ENCODE measurements around the gene IST1.
"Not testable (repeated sequence)": the region's sequence is repeated elsewhere in the genome, so short reads cannot be mapped to it uniquely, and the experiment has no call there.

Gene IST1

DNA sequence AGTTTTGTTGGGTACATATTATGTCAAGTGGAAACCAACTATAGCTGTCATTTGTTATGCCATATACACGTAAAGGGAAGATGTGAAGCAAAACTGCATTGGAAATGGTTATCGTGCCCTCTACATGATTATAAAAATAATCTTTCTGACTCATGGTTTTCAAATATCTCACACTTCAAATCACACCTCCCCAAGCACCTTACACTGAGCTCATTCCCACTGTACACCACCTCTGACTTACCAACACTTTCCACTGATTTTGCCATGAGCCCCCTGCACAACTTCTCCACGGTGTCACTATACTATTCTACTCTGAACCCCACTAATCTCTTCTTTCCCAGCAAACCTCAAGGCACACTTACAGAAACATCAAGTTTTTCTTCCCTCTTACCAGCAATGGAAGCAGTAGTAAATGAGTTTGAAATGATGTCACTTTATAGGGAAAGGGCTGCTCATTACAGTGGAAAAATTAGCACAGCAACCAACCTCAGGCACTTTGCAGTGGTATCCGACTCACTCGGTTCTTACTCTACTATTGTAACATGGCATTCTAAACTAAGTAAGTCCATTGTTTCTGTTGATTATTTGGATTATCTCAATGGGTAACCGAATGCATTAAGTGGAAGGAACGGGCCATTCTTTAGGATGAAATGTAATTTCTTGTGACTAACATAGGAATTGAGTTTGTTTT is 30.0 kb upstream of the IST1 start:
- H3K4me1 Mint-ChIP-seq (ENCODE audit: low read depth), result peaks cover 6% of the 10 kb centered on the region
- H3K4me3 Mint-ChIP-seq, result no peak overlapping the region
- H3K9me3 Mint-ChIP-seq, result no peaks in the 10 kb centered on the region
- peaks cover 70% of the 10 kb centered on the region for H3K36me3 Mint-ChIP-seq (ENCODE audit: low read depth)
- H3K27me3 Mint-ChIP-seq, result no peaks in the 10 kb centered on the region
- intact Hi-C loops (cut with micrococcal nuclease), result no loop called here
- no peak overlapping the region for H3K27ac Mint-ChIP-seq

- H3K36me3 Mint-ChIP-seq (ENCODE audit: low read depth), result peaks cover 60% of the 10 kb centered on the region
- H3K27me3 Mint-ChIP-seq; H3K27ac Mint-ChIP-seq; H3K4me3 Mint-ChIP-seq; intact Hi-C loops (cut with micrococcal nuclease); H3K4me1 Mint-ChIP-seq (ENCODE audit: low read depth); H3K9me3 Mint-ChIP-seq: not testable (repeated sequence)
Observed at GRCh38 chr16:71867175-71867574, 28.2 kb upstream of the IST1 start.

DNA sequence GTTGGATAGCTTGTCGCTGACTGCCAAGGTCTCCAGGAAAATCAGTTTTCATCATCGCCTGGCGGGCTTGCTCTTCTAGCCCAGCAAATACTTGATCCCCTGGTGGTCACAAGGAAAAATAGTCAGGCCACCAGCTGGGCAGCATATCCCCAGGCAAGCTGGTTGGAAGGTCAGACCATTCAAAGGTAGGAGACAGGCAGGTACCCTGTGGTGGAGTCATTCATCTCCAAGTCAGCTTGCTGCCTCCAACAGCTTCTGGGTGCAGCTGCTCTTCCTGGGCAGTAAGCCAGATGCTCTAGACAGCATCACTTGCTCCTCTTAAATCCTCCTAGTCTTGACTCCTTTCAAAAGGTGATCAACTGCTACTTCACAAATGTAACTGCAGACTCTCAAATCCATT is 27.4 kb upstream of the IST1 start:
- H3K9me3 Mint-ChIP-seq, result no peaks in the 10 kb centered on the region
- H3K36me3 Mint-ChIP-seq (ENCODE audit: low read depth), result peaks cover 56% of the 10 kb centered on the region
- no peak overlapping the region for H3K4me3 Mint-ChIP-seq
- H3K27me3 Mint-ChIP-seq, result no peaks in the 10 kb centered on the region
- peaks cover 11% of the 10 kb centered on the region for H3K4me1 Mint-ChIP-seq (ENCODE audit: low read depth)
- intact Hi-C loops (cut with micrococcal nuclease), result no loop called here
- H3K27ac Mint-ChIP-seq, result no peak overlapping the region

DNA sequence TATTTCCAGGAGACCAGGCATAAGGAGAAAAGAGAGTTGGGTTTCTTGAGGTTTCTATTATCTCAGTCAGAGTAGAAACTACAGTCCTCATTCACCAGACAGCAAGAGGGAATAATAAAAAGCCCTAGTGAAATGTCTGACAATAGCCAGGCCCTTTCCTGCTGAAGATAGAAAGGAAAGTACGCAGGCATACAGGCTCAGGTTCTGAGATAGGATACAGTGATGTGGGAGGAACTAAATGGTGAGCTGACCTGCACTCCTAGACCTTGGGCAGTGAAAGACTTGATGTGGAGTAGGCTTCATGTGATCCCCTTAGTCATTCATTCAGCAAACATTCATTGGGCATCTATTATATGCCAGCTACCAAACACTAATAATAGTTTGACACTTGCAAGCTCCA is 26.2 kb upstream of the IST1 start:
- Mint-ChIP-seq H3K36me3 (ENCODE audit: low read depth) (peaks cover 48% of the 10 kb centered on the region), H3K4me3 (no peak overlapping the region), H3K9me3 (no peaks in the 10 kb centered on the region), H3K27ac (no peak overlapping the region), H3K27me3 (no peaks in the 10 kb centered on the region), H3K4me1 (ENCODE audit: low read depth) (peaks cover 15% of the 10 kb centered on the region)
- intact Hi-C loops (cut with micrococcal nuclease), result no loop called here

DNA sequence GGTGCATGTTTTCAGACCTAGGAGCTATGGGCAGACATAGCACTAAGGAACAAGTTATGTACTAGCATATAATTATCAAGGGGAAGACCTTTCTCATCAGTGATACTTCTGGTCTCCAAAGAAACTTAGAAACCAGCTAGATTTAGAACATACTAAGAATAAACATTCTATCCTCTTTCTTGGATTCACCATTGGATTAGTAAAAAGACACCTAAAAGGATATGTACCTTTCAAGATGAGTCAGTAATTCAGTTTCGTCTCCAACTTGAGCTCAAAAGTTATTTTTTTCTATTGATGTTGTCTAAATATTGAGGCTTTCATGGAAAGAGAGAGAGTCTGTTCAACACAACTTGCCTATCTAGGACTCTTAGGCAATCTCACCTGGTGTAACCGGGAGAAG is 24.5 kb upstream of the IST1 start:
- no peak overlapping the region for H3K4me3 Mint-ChIP-seq
- H3K36me3 Mint-ChIP-seq (ENCODE audit: low read depth), result peaks cover 43% of the 10 kb centered on the region
- H3K4me1 Mint-ChIP-seq (ENCODE audit: low read depth), result peaks cover 15% of the 10 kb centered on the region
- H3K27me3 Mint-ChIP-seq, result no peaks in the 10 kb centered on the region
- no peak overlapping the region for H3K27ac Mint-ChIP-seq
- no peaks in the 10 kb centered on the region for H3K9me3 Mint-ChIP-seq
- intact Hi-C loops (cut with micrococcal nuclease), result no loop called here

- H3K27me3 Mint-ChIP-seq, result no peaks in the 10 kb centered on the region
- intact Hi-C loops (cut with micrococcal nuclease), result no loop called here
- H3K27ac Mint-ChIP-seq, result no peak overlapping the region
- peaks cover 50% of the 10 kb centered on the region for H3K36me3 Mint-ChIP-seq (ENCODE audit: low read depth)
- no peak overlapping the region for H3K4me3 Mint-ChIP-seq
- no peaks in the 10 kb centered on the region for H3K9me3 Mint-ChIP-seq
- peaks cover 15% of the 10 kb centered on the region for H3K4me1 Mint-ChIP-seq (ENCODE audit: low read depth)
Observed at GRCh38 chr16:71873199-71873598, 22.1 kb upstream of the IST1 start.

GRCh38 chr16:71878911-71879310 is 16.4 kb upstream of the IST1 start:
- intact Hi-C loops (cut with micrococcal nuclease), result no loop called here
- Mint-ChIP-seq H3K4me1 (ENCODE audit: low read depth) (peaks cover 33% of the 10 kb centered on the region), H3K36me3 (ENCODE audit: low read depth) (peaks cover 48% of the 10 kb centered on the region), H3K27ac (peak overlapping the region; percentile 17), H3K9me3 (no peaks in the 10 kb centered on the region), H3K27me3 (peaks cover 5% of the 10 kb centered on the region), H3K4me3 (no peak overlapping the region)

GRCh38 chr16:71880176-71880575 is 15.2 kb upstream of the IST1 start:
- Mint-ChIP-seq H3K27ac (no peak overlapping the region), H3K4me1 (ENCODE audit: low read depth) (peaks cover 43% of the 10 kb centered on the region), H3K36me3 (ENCODE audit: low read depth) (peaks cover 50% of the 10 kb centered on the region)

DNA sequence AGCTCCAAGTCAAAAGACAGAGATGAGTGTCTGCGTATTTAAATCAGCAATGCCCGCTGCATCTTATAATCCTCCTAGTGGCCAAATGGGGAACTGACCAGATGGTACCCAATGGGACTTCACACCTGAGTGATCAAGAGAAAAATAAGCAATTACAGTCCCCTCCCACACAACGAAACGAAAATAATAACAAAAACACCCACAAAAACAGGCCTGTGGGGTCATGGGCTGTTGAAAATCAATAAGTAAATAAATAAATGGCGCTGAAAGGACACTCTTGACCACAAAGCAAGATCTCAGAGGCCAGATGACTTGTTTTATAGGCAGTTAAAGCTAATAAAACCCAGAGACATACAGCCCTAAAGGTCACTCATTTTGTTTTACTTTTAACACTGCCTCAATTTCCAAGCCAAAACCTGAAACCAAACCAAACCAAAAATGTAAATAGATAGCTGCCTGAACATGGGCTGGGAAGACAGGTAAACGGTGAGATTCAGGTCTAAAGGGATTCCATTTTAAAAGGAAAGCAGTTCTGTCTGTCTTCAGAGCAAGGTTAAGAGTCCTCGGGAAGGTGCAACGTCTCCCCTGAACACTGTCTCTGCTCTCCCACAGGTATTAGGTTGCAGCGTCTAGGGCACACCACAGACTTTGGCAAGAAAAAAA is 12.7 kb upstream of the IST1 start:
- Mint-ChIP-seq H3K27me3 (peaks cover 5% of the 10 kb centered on the region), H3K9me3 (no peaks in the 10 kb centered on the region), H3K27ac (no peak overlapping the region), H3K36me3 (ENCODE audit: low read depth) (peaks cover 27% of the 10 kb centered on the region), H3K4me1 (ENCODE audit: low read depth) (peaks cover 47% of the 10 kb centered on the region), H3K4me3 (peak overlapping the region; percentile 55)
- intact Hi-C loops (cut with micrococcal nuclease), result loop anchor here (5.0 to 10.0 kb wide), 4 partner anchors 35 to 212 kb away; partner anchors contain the start of genes AP1G1, ATXN1L, DHX38 and TXNL4B

More at GRCh38 chr16:71880176-71880575, 15.2 kb upstream of the IST1 start:
- Mint-ChIP-seq H3K9me3 (no peaks in the 10 kb centered on the region), H3K27me3 (peaks cover 5% of the 10 kb centered on the region), H3K4me3 (no peak overlapping the region)
- intact Hi-C loops (cut with micrococcal nuclease), result loop anchor here (5.0 to 10.0 kb wide), 4 partner anchors 33 to 215 kb away; partner anchors contain the start of genes AP1G1, ATXN1L, DHX38 and TXNL4B

GRCh38 chr16:71883168-71883848 is 12.0 kb upstream of the IST1 start:
- intact Hi-C loops (cut with micrococcal nuclease), result loop anchor here (5.0 to 10.0 kb wide), 4 partner anchors 36 to 211 kb away; partner anchors contain the start of genes AP1G1, ATXN1L, DHX38 and TXNL4B
- H3K27me3 Mint-ChIP-seq, result peaks cover 5% of the 10 kb centered on the region
- H3K27ac Mint-ChIP-seq, result peak overlapping the region; percentile 25
- H3K4me3 Mint-ChIP-seq, result peak overlapping the region; percentile 99
- H3K9me3 Mint-ChIP-seq, result no peaks in the 10 kb centered on the region
- peaks cover 21% of the 10 kb centered on the region for H3K36me3 Mint-ChIP-seq (ENCODE audit: low read depth)
- peaks cover 47% of the 10 kb centered on the region for H3K4me1 Mint-ChIP-seq (ENCODE audit: low read depth)

DNA sequence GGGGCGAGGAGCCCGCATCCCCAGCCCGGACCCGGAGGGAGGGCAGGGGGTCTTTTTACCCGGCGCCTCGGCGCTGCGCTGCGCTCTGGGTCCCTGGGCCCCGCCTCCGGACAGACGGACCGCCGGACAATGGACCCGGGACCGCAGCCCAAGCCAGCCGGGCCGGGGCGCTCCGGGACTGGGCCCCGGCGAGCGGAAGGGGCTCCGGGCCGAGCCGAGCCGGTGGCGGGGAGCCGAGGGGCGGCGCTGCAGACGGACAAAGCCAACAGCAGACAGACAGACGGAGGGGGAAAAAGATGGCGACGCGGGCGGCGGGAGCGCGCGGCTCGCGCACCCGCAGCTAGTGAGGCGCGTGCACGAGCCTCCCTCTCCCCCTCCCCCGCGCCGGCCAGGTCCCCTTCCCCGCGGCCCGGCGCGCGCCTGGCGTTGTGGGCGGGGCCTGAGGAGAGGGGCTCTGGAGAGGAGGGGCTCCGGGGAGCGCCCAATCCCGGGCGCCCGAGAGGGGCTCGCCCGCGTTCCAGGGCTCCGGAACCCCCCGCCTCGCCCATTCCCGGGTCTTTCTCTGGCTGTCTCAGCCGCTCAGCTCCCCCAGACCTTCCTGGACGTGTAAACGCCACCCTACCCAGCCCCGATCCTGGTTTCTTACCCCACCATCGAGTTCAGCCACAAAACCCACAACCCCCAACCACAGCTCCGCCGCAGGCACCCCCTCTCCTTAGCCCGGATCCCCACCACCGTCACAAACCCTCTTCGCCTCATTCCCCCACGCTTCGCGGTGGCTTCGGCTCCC is 11.3 kb upstream of the IST1 start, which contains the start of gene ZNF821:
ZNF821 (minus strand) TSS at position 334 of the 790 bp plus-strand sequence. CDS start 4,236 bp downstream, outside the sequence.
- Mint-ChIP-seq H3K27me3 (peaks cover 5% of the 10 kb centered on the region), H3K4me3 (peak within 1 kb of the TSS; percentile 99), H3K4me1 (ENCODE audit: low read depth) (peaks cover 47% of the 10 kb centered on the region), H3K36me3 (ENCODE audit: low read depth) (peaks cover 16% of the 10 kb centered on the region), H3K9me3 (no peaks in the 10 kb centered on the region), H3K27ac (peak within 1 kb of the TSS; percentile 95)
- intact Hi-C loops (cut with micrococcal nuclease), result loop anchor here (1.0 to 10.0 kb wide), 5 partner anchors 11 to 211 kb away; partner anchors contain the start of genes AP1G1, ATXN1L, DHX38 and IST1

DNA sequence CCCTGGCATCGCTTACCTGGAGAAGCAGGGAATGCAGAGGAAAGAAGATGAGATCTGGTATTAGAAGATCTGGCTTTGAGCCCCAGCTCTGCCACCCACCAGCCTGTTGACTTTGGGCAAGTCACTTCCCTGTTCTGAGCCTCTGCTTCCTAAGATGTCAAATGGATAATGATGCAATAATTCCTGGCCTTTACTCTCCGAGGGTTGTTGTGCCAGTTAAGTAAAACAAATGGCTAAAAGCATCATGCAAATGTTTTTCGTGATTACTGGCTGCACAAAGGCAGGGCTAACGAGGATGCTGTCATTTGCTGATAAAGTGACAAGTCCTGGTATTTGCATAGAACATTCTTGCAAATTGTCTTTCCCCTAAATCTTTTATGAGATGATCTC is 10.1 kb upstream of the IST1 start:
- H3K9me3 Mint-ChIP-seq, result no peaks in the 10 kb centered on the region
- intact Hi-C loops (cut with micrococcal nuclease), result loop anchor here (10.0 kb wide), 1 partner anchor 210 kb away; the partner anchor contains the start of genes DHX38 and TXNL4B
- H3K27ac Mint-ChIP-seq, result peak overlapping the region; percentile 95
- peaks cover 35% of the 10 kb centered on the region for H3K4me1 Mint-ChIP-seq (ENCODE audit: low read depth)
- peaks cover 6% of the 10 kb centered on the region for H3K36me3 Mint-ChIP-seq (ENCODE audit: low read depth)
- H3K27me3 Mint-ChIP-seq, result peaks cover 5% of the 10 kb centered on the region
- peak overlapping the region; percentile 99 for H3K4me3 Mint-ChIP-seq

- Mint-ChIP-seq H3K27me3 (no peaks in the 10 kb centered on the region), H3K27ac (no peak overlapping the region), H3K4me1 (ENCODE audit: low read depth) (peaks cover 18% of the 10 kb centered on the region), H3K9me3 (no peaks in the 10 kb centered on the region), H3K36me3 (ENCODE audit: low read depth) (peaks cover 5% of the 10 kb centered on the region), H3K4me3 (no peak overlapping the region)
- intact Hi-C loops (cut with micrococcal nuclease), result loop anchor here (10.0 kb wide), 1 partner anchor 206 kb away; the partner anchor contains the start of genes DHX38 and TXNL4B
Observed at GRCh38 chr16:71889147-71889546, 6.2 kb upstream of the IST1 start.
